Colonic mucosa (tissue), 4 donors: Measurements from ENCODE around the gene DPH2. TPM values are rescaled to one million over a fixed set of nuclear protein-coding genes. Genes with fewer than 3 reads are reported as not detected.

Source experiments
- DNase-seq: peaks from one replicate; pipeline ENCODE4 v3.0.0-alpha.2; 2020
- H3K27ac ChIP-seq: fragments of 200-600 bp; one replicate; pipeline ENCODE4 v1.8.0; 2021
- H3K27me3 ChIP-seq: fragments of 200-600 bp; one replicate; pipeline ENCODE4 v1.8.0; 2021
- H3K36me3 ChIP-seq: fragments of 200-600 bp; one replicate; pipeline ENCODE4 v1.8.0; 2021
- H3K4me1 ChIP-seq: fragments of 200-600 bp; one replicate; pipeline ENCODE4 v1.8.0; 2021; ENCODE audit warnings: mild to moderate bottlenecking
- H3K4me3 ChIP-seq: fragments of 200-600 bp; one replicate; pipeline ENCODE4 v1.8.0; 2021
- H3K9ac ChIP-seq, 2 donors: one replicate each; pipeline ENCODE4 v1.7.0; 2013; ENCODE audit warnings: control low read depth in 2 of 2, low read depth in 2 of 2, low read length in 2 of 2
- H3K9me3 ChIP-seq: fragments of 200-600 bp; one replicate; pipeline ENCODE4 v1.8.0; 2021
- intact Hi-C: fragments of 100-400 bp; cut with DNase I; formaldehyde crosslinking; loops from one replicate; pipeline ENCODE4 v1.14.1; 2022
- total RNA-seq, 2 donors: library from RNA; stranded (reverse); fragmentation: NEBNext Ultra II Directional in 1 of 2; extraction: Animal tissue kit (Norgen Biotek cat#: 25700) in 1 of 2; gene quantifications; one replicate each; pipeline ENCODE4 v1.2.1, GENCODE V29; 2021
- TF ChIP-seq, protein P1 (sequence below): fragments of 200-600 bp; IDR thresholded peaks from one replicate; pipeline ENCODE4 v1.8.0; 2022; ENCODE audit warnings: antibody characterized with exemption, mild to moderate bottlenecking
- donor health status: healthy.
- donor health status: DM: no; HTN: no; CAD: no.
- donor health status: DM: no; HTN: no; CAD: no.

Gene DPH2, protein sequence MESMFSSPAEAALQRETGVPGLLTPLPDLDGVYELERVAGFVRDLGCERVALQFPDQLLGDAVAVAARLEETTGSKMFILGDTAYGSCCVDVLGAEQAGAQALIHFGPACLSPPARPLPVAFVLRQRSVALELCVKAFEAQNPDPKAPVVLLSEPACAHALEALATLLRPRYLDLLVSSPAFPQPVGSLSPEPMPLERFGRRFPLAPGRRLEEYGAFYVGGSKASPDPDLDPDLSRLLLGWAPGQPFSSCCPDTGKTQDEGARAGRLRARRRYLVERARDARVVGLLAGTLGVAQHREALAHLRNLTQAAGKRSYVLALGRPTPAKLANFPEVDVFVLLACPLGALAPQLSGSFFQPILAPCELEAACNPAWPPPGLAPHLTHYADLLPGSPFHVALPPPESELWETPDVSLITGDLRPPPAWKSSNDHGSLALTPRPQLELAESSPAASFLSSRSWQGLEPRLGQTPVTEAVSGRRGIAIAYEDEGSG
- total RNA-seq, result 10 to 100 TPM; 11.5 to 43.1 TPM

DNA sequence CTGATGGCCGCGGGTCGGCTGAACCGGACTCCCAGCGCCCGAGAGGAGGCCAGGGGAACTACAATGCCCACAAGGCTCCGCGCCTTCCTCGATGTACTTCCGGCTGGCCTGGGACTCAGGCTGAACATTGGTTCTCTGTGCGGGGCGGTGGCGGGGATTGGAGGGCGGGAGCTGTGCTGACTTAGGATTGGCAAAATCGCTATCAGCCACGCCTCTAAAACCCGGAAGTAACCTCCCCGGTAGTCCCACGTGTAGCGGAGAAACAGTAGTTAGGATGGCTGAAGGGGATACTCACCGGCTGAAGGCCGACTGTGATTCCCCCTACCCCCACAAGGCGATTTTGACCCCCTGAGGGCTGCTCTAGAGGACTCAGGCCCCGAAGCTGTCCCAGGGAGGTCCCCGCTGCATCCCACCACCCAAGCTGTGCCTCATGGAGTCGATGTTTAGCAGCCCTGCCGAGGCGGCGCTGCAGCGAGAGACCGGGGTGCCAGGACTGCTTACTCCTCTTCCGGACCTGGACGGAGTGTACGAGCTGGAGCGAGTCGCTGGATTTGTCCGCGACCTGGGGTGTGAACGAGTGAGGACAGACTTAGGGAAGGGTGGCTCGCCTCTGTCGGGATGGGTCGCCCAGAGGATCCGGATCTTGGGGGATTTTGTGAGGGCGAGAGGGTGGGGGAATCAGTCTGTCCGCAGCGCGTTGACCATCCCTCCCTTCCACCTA is at the start of gene DPH2:
DPH2 (plus strand) TSS at position 265 of the 721 bp plus-strand sequence; CDS start at position 431, 166 bp downstream.
- DNase-seq, result peak; percentile 97
- peak within 1 kb of the TSS; percentile 78 to 91 for H3K9ac ChIP-seq
- no peaks in the 10 kb centered on the region for H3K36me3 ChIP-seq
- peaks cover 6% of the 10 kb centered on the region for H3K4me1 ChIP-seq
- H3K27ac ChIP-seq, result no peak within 1 kb of the TSS
- peak within 1 kb of the TSS; percentile 96 for H3K4me3 ChIP-seq
- intact Hi-C loops, result no loop called here
- H3K27me3 ChIP-seq, result no peaks in the 10 kb centered on the region
- no peaks in the 10 kb centered on the region for H3K9me3 ChIP-seq
- TF ChIP-seq, protein P1, sequence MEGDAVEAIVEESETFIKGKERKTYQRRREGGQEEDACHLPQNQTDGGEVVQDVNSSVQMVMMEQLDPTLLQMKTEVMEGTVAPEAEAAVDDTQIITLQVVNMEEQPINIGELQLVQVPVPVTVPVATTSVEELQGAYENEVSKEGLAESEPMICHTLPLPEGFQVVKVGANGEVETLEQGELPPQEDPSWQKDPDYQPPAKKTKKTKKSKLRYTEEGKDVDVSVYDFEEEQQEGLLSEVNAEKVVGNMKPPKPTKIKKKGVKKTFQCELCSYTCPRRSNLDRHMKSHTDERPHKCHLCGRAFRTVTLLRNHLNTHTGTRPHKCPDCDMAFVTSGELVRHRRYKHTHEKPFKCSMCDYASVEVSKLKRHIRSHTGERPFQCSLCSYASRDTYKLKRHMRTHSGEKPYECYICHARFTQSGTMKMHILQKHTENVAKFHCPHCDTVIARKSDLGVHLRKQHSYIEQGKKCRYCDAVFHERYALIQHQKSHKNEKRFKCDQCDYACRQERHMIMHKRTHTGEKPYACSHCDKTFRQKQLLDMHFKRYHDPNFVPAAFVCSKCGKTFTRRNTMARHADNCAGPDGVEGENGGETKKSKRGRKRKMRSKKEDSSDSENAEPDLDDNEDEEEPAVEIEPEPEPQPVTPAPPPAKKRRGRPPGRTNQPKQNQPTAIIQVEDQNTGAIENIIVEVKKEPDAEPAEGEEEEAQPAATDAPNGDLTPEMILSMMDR, result no peak

DNA sequence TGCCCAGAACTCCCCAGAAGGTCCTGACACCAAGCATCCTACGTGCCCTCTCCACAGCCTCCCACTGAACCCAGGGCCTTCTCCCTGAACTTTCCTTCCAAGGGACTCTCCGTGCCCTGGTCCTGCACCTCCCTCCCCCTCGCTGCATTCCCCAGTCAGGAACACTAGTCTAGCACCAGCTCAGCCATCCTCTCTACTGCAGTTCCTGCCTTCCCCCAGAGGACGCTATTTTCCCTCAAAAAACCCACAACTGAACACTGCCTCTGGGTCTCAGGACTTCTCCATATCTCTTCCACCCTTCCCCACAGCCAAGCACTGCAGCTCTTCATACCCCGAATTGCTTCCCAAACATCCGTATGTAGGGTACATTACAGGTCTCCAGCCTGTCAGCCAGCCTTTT is 48.8 kb upstream of the DPH2 start:
- Histone ChIP-seq H3K36me3 (no peaks in the 10 kb centered on the region), H3K4me3 (no peak overlapping the region), H3K27me3 (no peaks in the 10 kb centered on the region), H3K9ac (no peak overlapping the region), H3K4me1 (no peaks in the 10 kb centered on the region), H3K27ac (no peak overlapping the region), H3K9me3 (no peaks in the 10 kb centered on the region)
- DNase-seq, result no peak
- TF ChIP-seq, protein P1, result no peak
- intact Hi-C loops, result no loop called here

DNA sequence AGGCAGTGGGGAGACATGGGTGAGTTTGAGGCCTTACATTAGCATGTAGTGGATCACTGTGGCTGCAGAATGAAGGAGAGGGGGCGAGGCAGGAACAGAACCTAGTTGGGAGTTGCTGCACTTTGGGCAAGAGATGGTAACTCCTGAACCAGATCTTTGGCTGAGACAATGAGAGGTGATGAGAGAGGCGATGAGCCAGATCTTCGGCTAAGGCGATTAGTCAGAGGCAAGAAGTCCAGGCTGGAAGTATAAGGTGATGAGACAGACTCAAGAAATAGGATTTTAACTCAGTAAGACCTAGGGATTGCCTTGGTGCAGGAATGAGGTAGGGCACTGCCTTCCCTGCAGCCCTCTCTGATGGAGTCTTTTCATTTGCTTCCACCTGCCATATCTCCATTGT is 45.3 kb upstream of the DPH2 start:
- Histone ChIP-seq H3K9me3 (no peaks in the 10 kb centered on the region), H3K27me3 (no peaks in the 10 kb centered on the region), H3K4me1 (no peaks in the 10 kb centered on the region), H3K36me3 (no peaks in the 10 kb centered on the region), H3K4me3 (no peak overlapping the region), H3K9ac (no peak overlapping the region), H3K27ac (no peak overlapping the region)
- TF ChIP-seq, protein P1, result no peak
- DNase-seq, result no peak
- intact Hi-C loops, result no loop called here

DNA sequence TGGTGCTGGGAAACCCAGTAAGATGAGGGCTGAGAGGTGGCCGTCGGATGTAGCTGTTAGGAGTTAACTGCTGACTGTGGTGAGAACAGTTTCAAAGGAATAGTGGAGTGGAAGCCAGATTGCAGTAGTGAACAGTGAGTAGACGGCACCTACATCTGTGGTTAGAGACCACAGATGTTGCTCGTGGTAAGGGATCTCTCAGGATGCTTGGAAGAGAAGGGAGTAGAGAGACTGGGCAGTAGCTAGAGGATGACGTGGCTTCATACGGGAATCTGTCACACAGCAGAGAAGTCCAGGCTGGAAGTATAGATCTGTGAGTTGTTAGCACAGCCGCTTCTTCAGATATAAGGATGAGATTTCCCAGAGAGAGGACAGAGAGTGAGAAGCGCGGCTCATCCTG is 44.0 kb upstream of the DPH2 start:
- no peaks in the 10 kb centered on the region for H3K9me3 ChIP-seq

More for the DNA sequence above, 44.0 kb upstream of the DPH2 start:
- intact Hi-C loops, result no loop called here
- H3K27ac ChIP-seq, result no peak overlapping the region
- DNase-seq, result no peak
- TF ChIP-seq, protein P1, result no peak
- H3K36me3 ChIP-seq, result no peaks in the 10 kb centered on the region
- H3K9ac ChIP-seq, result no peak overlapping the region
- no peaks in the 10 kb centered on the region for H3K27me3 ChIP-seq
- H3K4me1 ChIP-seq, result no peaks in the 10 kb centered on the region
- H3K4me3 ChIP-seq, result no peak overlapping the region
